Stimulated activated CD8-positive, alpha-beta memory T cell treated with anti-CD3 and anti-CD28 coated beads, Interleukin-15, amount 100 ng/mL, for 24 hours (primary cell): ENCODE measurements around the gene ZNF214.
"Not testable (repeated sequence)": the region's sequence is repeated elsewhere in the genome, so short reads cannot be mapped to it uniquely, and the experiment has no call there.

Source experiments
- DNase-seq: peaks from one replicate; pipeline ENCODE4 v3.0.0-alpha.2; 2020; ENCODE audit warnings: low read depth

The ZNF214 gene

DNA sequence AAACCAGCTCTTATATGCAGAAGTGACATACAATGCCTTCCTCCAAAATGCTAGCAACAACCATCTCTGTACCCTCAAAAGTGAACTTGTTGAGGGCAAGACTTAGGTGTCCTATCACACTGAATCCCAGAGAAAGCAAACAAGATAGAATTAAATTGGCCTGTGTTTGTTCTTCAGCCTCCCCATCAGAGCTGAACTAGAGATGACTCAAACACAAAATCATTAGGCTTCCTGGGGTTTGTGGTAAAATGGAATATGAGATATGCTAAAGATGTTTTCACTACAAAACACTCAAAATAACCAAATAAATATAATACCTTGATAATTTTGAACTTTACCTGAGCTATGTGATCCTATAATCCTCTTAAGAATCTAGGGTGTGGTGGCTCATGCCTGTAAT is 31.6 kb downstream of the ZNF214 start:
- DNase-seq = no peak

GRCh38 chr11:6986487-6986886 is 33.7 kb downstream of the ZNF214 start:
- no peak for DNase-seq

DNA sequence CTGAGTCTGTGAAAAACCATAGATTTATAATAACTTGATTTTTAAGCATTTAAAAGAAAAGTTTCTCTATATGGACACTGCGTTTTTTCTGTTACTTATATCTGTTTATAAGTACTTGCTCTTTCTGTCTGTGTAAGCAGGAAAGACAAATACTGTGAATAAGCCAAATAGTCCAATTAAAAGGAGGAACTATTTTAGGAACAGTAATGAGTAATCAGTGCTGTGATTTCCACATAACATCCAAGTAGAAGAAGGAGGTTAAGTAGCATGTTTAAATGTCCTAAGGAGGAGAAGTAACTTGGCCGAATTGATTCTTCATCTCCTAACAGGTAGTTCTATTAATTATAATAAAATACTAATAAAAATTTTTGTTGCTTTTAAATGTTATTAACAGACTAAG is 40.8 kb downstream of the ZNF214 start:
- DNase-seq = no peak

DNA sequence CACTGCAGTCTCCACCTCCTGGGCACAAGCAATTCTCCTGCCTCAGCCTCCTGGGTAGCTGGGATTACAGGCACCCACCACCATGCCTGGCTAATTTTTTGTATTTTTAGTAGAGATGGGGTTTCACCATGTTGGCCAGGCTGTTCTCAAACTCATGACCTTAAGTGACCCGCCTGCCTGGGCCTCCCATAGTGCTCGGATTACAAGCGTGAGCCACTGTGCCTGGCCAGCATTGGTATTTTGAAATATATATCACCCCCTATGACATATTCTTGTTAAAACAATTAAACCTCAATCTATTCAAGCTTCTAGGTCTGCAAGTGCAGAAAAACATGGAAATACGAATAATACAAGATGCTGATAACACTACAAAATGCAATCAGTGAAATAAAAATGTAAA is 50.3 kb downstream of the ZNF214 start:
- not testable (repeated sequence) for DNase-seq

GRCh38 chr11:6968816-6969215 is 51.3 kb downstream of the ZNF214 start:
- DNase-seq = no peak

DNA sequence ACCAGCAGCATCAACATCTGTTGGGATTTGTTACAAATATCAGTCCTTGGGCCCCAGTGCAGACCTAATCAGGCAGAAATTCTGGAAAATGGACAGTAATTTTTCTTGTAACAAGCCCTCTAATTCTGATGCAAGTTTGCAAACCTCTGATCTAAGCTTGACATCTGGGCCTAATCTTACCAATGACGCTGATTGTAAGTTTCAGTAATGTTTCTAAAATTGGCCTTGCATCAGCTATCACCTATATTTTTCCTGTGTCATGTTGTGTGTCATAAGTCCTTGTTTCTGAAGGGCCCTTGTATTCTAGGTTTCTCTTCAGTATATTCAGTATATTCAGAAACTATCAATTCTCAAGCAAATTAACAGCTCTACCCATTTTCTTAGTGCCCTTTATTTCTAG is 57.5 kb downstream of the ZNF214 start:
- DNase-seq = no peak

DNA sequence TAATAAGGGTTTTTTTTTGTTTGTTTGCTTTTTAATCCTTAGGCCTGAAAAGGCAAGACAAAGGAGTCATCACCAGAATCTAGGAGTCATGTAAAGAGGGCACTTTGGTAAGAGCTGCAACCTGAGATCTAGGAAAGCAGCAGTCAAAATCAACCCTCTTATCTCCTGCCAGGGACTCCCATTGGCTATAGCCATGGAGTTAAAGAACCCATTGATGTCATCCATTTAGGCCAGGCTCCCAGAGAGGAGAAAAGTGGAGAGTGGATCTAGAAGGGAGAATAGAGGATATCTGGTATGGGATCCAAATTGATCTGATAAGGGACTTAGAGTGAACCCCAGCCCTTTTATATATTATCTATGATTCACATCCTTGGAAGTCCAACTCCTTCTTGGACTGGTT is 58.0 kb downstream of the ZNF214 start:
- DNase-seq = no peak

- DNase-seq = not testable (repeated sequence)
These were observed 65.9 kb downstream of the ZNF214 start for GRCh38 chr11:6954248-6954647.
